HepG2 (cell line): Measurements from ENCODE around the gene FRMD4B. TPM values are rescaled to one million over a fixed set of nuclear protein-coding genes. Genes with fewer than 3 reads are reported as not detected.

Source experiments
- CEBPG ChIP-seq: IDR thresholded peaks from 2 replicates; pipeline ENCODE4 v1.6.1; 2016
- EP300 ChIP-seq, 3 experiments: sonication (generic) in 1 of 3; formaldehyde crosslinking in 1 of 3; IDR thresholded peaks; 2 replicates each; pipeline versions ENCODE4 v1.5.1 to v1.6.1; 2011 to 2020; ENCODE audit warnings: low read depth in 2 of 3, low read length in 2 of 3, borderline replicate concordance in 1 of 3, improper control_type of control experiment in 1 of 3, mild to moderate bottlenecking in 1 of 3, missing genetic modification reagents in 1 of 3, moderate library complexity in 1 of 3
- GZF1 ChIP-seq: sonication (generic); formaldehyde crosslinking; IDR thresholded peaks from 2 replicates; pipeline ENCODE4 v1.5.1; 2020; ENCODE audit warnings: mild to moderate bottlenecking, missing genetic modification reagents
- MTA3 ChIP-seq: sonication (generic); formaldehyde crosslinking; IDR thresholded peaks from 2 replicates; pipeline ENCODE4 v1.4.0; 2020; ENCODE audit warnings: missing genetic modification reagents
- NBN ChIP-seq: fragments of 450-650 bp; conservative IDR thresholded peaks from 2 replicates; pipeline ENCODE4 v1.6.1; 2017
- NFIC ChIP-seq: IDR thresholded peaks from 2 replicates; pipeline ENCODE4 v1.6.1; 2012; ENCODE audit warnings: mild to moderate bottlenecking, low read length, inconsistent platforms
- PPARG ChIP-seq: conservative IDR thresholded peaks from 2 replicates; pipeline ENCODE4 v1.6.1; 2016; ENCODE audit warnings: missing biosample characterization, missing genetic modification reagents
- RFX3 ChIP-seq: IDR thresholded peaks from 2 replicates; pipeline ENCODE4 v1.6.1; 2016; ENCODE audit warnings: missing biosample characterization, missing genetic modification reagents
- RXRA ChIP-seq: sonication (generic); formaldehyde crosslinking; IDR thresholded peaks from 2 replicates; pipeline ENCODE4 v1.5.1; 2020; ENCODE audit warnings: missing genetic modification reagents
- SAP130 ChIP-seq: IDR thresholded peaks from 2 replicates; pipeline ENCODE4 v1.6.1; 2016; ENCODE audit warnings: low read depth
- SIN3A ChIP-seq: IDR thresholded peaks from 2 replicates; pipeline ENCODE4 v1.6.1; 2011; ENCODE audit warnings: low read depth, mild to moderate bottlenecking, control low read depth, low read length, borderline replicate concordance
- SKI ChIP-seq: fragments of 450-650 bp; IDR thresholded peaks from one replicate; pipeline ENCODE4 v1.6.1; 2018; ENCODE audit warnings: mild to moderate bottlenecking; ENCODE audit not compliant: partially characterized antibody
- SP1 ChIP-seq, 2 experiments: fragments of 450-650 bp in 1 of 2; sonication (generic) in 1 of 2; formaldehyde crosslinking in 1 of 2; IDR thresholded peaks; 2 replicates each; pipeline versions ENCODE4 v1.4.0 to v1.6.1; 2016 to 2020; ENCODE audit warnings: missing genetic modification reagents in 1 of 2
- U2AF2 ChIP-seq: fragments of 200-400 bp; formaldehyde crosslinking; IDR thresholded peaks from 2 replicates; pipeline ENCODE4 v1.6.1; 2017; ENCODE audit warnings: low read depth, mild to moderate bottlenecking, low read length
- ZNF24 ChIP-seq: fragments of 450-650 bp; IDR thresholded peaks from 2 replicates; pipeline ENCODE4 v1.6.1; 2017; ENCODE audit warnings: antibody characterized with exemption, mild to moderate bottlenecking
- ZNF350 ChIP-seq: sonication (generic); formaldehyde crosslinking; IDR thresholded peaks from 2 replicates; pipeline ENCODE4 v1.4.0; 2020; ENCODE audit warnings: mild to moderate bottlenecking, low read depth, missing genetic modification reagents, borderline replicate concordance
- ZNF614 ChIP-seq: IDR thresholded peaks from 2 replicates; pipeline ENCODE4 v1.6.1; 2018; ENCODE audit warnings: missing biosample characterization, missing genetic modification reagents, inconsistent platforms, borderline replicate concordance
- ZSCAN22 ChIP-seq: sonication (generic); formaldehyde crosslinking; IDR thresholded peaks from 2 replicates; pipeline ENCODE4 v1.4.0; 2020; ENCODE audit warnings: mild to moderate bottlenecking, missing genetic modification reagents
- polyA plus RNA-seq, 8 experiments: library from polyadenylated mRNA; depleted of rRNA in 3 of 8; stranded (reverse) in 7 of 8; unstranded in 1 of 8; fragments of >200 nt; fragmentation: Illumina TruSeq in 4 of 8; extraction: Trizol in 4 of 8; gene quantifications; 2 replicates each; pipeline versions ENCODE4 v1.2.1 to v1.2.3, GENCODE V29; 2011 to 2016; ENCODE audit warnings: low read depth in 4 of 8, missing spikeins in 1 of 8, mixed read lengths in 1 of 8; ENCODE audit not compliant: insufficient read depth in 1 of 8
- total RNA-seq, 5 experiments: library from RNA; depleted of rRNA; stranded (reverse); fragments of >200 nt; fragmentation: Illumina TruSeq; extraction: Trizol; gene quantifications; 2 replicates each; pipeline ENCODE4 v1.2.3, GENCODE V29; 2016; ENCODE audit warnings: low read depth in 1 of 5
- TF ChIP-seq, protein P1 (sequence below): IDR thresholded peaks from 2 replicates; pipeline ENCODE4 v1.4.0; 2020; ENCODE audit warnings: mild to moderate bottlenecking, missing genetic modification reagents
- TF ChIP-seq, protein P2 (sequence below): sonication (generic); formaldehyde crosslinking; IDR thresholded peaks from 2 replicates; pipeline ENCODE4 v1.4.0; 2020; ENCODE audit warnings: missing genetic modification reagents
- TF ChIP-seq, protein P3 (sequence below): sonication (generic); formaldehyde crosslinking; conservative IDR thresholded peaks from 2 replicates; pipeline ENCODE4 v1.4.0; 2020; ENCODE audit warnings: missing genetic modification reagents

The FRMD4B gene
- total and polyA plus RNA-seq, 2 of the 13 experiments (the other 11 are each of a cell fraction or from before 2014, with no cell fraction given): 3.0 to 3.3 TPM

DNA sequence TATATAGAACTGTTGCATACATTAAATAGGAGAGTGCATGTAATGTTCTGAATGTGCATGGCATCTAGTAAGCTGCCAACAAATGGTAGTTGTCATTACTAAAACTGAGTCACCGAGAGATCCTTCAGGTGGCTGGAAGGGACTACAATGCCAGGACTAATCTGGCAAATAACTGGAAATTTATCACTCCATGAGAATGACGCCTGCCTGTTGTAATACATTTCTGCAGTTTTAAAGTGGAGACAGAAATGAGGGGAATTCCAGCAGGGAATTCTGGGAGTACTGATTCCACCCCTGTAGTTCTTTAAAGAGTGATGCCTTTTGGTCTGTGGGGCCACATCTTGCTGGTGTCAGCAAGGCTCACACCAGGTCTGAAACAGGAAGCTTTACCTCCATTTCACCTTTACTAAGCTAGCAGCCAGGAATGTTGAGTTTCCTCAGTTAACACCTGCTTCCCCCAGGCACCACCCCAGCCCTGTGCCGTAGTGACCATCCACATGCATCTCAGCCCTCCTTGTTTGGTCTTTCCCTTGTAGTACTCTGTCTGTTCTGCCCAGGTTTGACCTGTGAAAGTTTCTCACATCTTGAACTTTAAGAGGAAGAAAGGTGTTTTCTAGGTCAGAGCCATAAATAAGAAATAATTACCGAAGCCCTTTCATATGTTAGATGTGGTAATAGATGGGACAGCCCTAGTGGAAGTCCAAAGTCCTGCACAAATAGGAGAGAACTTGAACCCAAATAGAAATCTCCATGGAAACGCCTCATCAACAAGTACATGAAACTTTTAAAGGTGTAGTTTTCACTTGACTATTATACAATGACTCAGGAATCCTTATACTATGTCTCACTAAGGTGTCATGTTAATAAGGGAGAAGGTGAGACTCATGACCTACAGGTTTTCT, 206.8 kb downstream of the FRMD4B start (continued):
- TF ChIP-seq RFX3 (CRISPR knock-in tag): peak; percentile 72
- peak; percentile 38; the same call in 1 of the 2 replicates for TF ChIP-seq NFIC
- no peak for TF ChIP-seq NBN
- TF ChIP-seq ZNF614 (CRISPR knock-in tag): no peak
- TF ChIP-seq, protein P1, sequence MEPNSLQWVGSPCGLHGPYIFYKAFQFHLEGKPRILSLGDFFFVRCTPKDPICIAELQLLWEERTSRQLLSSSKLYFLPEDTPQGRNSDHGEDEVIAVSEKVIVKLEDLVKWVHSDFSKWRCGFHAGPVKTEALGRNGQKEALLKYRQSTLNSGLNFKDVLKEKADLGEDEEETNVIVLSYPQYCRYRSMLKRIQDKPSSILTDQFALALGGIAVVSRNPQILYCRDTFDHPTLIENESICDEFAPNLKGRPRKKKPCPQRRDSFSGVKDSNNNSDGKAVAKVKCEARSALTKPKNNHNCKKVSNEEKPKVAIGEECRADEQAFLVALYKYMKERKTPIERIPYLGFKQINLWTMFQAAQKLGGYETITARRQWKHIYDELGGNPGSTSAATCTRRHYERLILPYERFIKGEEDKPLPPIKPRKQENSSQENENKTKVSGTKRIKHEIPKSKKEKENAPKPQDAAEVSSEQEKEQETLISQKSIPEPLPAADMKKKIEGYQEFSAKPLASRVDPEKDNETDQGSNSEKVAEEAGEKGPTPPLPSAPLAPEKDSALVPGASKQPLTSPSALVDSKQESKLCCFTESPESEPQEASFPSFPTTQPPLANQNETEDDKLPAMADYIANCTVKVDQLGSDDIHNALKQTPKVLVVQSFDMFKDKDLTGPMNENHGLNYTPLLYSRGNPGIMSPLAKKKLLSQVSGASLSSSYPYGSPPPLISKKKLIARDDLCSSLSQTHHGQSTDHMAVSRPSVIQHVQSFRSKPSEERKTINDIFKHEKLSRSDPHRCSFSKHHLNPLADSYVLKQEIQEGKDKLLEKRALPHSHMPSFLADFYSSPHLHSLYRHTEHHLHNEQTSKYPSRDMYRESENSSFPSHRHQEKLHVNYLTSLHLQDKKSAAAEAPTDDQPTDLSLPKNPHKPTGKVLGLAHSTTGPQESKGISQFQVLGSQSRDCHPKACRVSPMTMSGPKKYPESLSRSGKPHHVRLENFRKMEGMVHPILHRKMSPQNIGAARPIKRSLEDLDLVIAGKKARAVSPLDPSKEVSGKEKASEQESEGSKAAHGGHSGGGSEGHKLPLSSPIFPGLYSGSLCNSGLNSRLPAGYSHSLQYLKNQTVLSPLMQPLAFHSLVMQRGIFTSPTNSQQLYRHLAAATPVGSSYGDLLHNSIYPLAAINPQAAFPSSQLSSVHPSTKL: peak; percentile 35
- no peak for TF ChIP-seq MTA3 (CRISPR knock-in tag)
- TF ChIP-seq PPARG (CRISPR knock-in tag): 0 out of 2 replicates have a peak, but pooled peaks have one; percentile 11
- no peak for TF ChIP-seq ZNF350 (CRISPR knock-in tag)
- TF ChIP-seq EP300 (IDR thresholded peaks at IDR 0.05; ENCODE audit: low read depth in 2 of 2, low read length in 2 of 2): peak; percentile 57 to 73; a peak in 2 of 4 replicates
- 0 out of 2 replicates have a peak, but pooled peaks have one; percentile 42 for TF ChIP-seq EP300 (CRISPR knock-in tag; IDR thresholded peaks at IDR 0.05; ENCODE audit: borderline replicate concordance)
- TF ChIP-seq, protein P2, sequence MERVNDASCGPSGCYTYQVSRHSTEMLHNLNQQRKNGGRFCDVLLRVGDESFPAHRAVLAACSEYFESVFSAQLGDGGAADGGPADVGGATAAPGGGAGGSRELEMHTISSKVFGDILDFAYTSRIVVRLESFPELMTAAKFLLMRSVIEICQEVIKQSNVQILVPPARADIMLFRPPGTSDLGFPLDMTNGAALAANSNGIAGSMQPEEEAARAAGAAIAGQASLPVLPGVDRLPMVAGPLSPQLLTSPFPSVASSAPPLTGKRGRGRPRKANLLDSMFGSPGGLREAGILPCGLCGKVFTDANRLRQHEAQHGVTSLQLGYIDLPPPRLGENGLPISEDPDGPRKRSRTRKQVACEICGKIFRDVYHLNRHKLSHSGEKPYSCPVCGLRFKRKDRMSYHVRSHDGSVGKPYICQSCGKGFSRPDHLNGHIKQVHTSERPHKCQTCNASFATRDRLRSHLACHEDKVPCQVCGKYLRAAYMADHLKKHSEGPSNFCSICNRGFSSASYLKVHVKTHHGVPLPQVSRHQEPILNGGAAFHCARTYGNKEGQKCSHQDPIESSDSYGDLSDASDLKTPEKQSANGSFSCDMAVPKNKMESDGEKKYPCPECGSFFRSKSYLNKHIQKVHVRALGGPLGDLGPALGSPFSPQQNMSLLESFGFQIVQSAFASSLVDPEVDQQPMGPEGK (CRISPR knock-in tag): peak; percentile 27; the same call in 1 of the 2 replicates
- peak; percentile 34; the same call in 1 of the 2 replicates for TF ChIP-seq RXRA (CRISPR knock-in tag)
- no peak for TF ChIP-seq U2AF2
- TF ChIP-seq SAP130 (CRISPR knock-in tag): peak; percentile 42; the same call in 1 of the 2 replicates
- peak; percentile 19; the same call in 1 of the 2 replicates for TF ChIP-seq CEBPG (CRISPR knock-in tag)
- 0 out of 2 replicates have a peak, but pooled peaks have one; percentile 11 for TF ChIP-seq ZNF24
- TF ChIP-seq, protein P3, sequence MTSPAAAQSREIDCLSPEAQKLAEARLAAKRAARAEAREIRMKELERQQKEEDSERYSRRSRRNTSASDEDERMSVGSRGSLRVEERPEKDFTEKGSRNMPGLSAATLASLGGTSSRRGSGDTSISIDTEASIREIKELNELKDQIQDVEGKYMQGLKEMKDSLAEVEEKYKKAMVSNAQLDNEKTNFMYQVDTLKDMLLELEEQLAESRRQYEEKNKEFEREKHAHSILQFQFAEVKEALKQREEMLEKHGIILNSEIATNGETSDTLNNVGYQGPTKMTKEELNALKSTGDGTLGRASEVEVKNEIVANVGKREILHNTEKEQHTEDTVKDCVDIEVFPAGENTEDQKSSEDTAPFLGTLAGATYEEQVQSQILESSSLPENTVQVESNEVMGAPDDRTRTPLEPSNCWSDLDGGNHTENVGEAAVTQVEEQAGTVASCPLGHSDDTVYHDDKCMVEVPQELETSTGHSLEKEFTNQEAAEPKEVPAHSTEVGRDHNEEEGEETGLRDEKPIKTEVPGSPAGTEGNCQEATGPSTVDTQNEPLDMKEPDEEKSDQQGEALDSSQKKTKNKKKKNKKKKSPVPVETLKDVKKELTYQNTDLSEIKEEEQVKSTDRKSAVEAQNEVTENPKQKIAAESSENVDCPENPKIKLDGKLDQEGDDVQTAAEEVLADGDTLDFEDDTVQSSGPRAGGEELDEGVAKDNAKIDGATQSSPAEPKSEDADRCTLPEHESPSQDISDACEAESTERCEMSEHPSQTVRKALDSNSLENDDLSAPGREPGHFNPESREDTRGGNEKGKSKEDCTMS (CRISPR knock-in tag): no peak
- no peak for TF ChIP-seq SIN3A
- TF ChIP-seq SKI: peak; percentile 60
- peak; percentile 57; the same call in 1 of the 2 replicates for TF ChIP-seq GZF1 (CRISPR knock-in tag)
- TF ChIP-seq ZSCAN22 (CRISPR knock-in tag): no peak
- no peak for TF ChIP-seq SP1 (IDR thresholded peaks at IDR 0.05)
- 0 out of 2 replicates have a peak, but pooled peaks have one; percentile 27 for TF ChIP-seq SP1 (CRISPR knock-in tag; IDR thresholded peaks at IDR 0.05)
